WTC11 (cell line): Measurements from ENCODE around the gene ZNF74. TPM values are rescaled to one million over a fixed set of nuclear protein-coding genes. Genes with fewer than 3 reads are reported as not detected.

Experiments
- ATAC-seq: fragments of 200-7000 bp; cut with Tn5 transposase; 2 replicates; pipeline ENCODE4 v1.10.0; 2021; ENCODE audit warnings: mild to moderate bottlenecking, moderate library complexity
- CTCF ChIA-PET: fragments of 300-600 bp; sonication (Branson Sonifier 250); formaldehyde crosslinking; loops from one replicate; lab custom pipeline; 2021; ENCODE audit warnings: antibody characterized with exemption; lab: Charles Lee
- POLR2A ChIA-PET: fragments of 350-600 bp; sonication (Branson Sonifier 250); formaldehyde crosslinking; loops from one replicate; lab custom pipeline; 2021; ENCODE audit warnings: antibody characterized with exemption; lab: Charles Lee
- DNase-seq: peaks from one replicate; pipeline ENCODE4 v3.0.0; 2021; ENCODE audit warnings: low spot score
- H3K27ac Mint-ChIP-seq: 2 replicates; pipeline ENCODE4 v1.8.0; 2021; ENCODE audit warnings: mixed read lengths
- H3K27me3 Mint-ChIP-seq: 2 replicates; pipeline ENCODE4 v1.8.0; 2021; ENCODE audit warnings: low read depth, mild to moderate bottlenecking, moderate library complexity, mixed read lengths
- H3K36me3 Mint-ChIP-seq: 2 replicates; pipeline ENCODE4 v1.8.0; 2021; ENCODE audit warnings: mixed read lengths
- H3K4me1 Mint-ChIP-seq: 2 replicates; pipeline ENCODE4 v1.8.0; 2022; ENCODE audit warnings: mixed read lengths
- H3K4me3 Mint-ChIP-seq: 2 replicates; pipeline ENCODE4 v1.8.0; 2021; ENCODE audit warnings: mild to moderate bottlenecking, moderate library complexity, mixed read lengths
- H3K9me3 Mint-ChIP-seq: 2 replicates; pipeline ENCODE4 v1.8.0; 2021; ENCODE audit warnings: mixed read lengths
- ATF3 ChIP-seq: sonication (generic); formaldehyde crosslinking; conservative IDR thresholded peaks from 2 replicates; pipeline ENCODE4 v1.8.1; 2022; ENCODE audit warnings: mild to moderate bottlenecking, missing genetic modification reagents
- ATF6 ChIP-seq: sonication (generic); formaldehyde crosslinking; IDR thresholded peaks from 2 replicates; pipeline ENCODE4 v1.8.1; 2023; ENCODE audit warnings: mild to moderate bottlenecking, missing genetic modification reagents
- CBFB ChIP-seq: sonication (generic); formaldehyde crosslinking; IDR thresholded peaks from 2 replicates; pipeline ENCODE4 v1.8.1; 2022; ENCODE audit warnings: mild to moderate bottlenecking, low read depth, missing genetic modification reagents
- CTCF ChIP-seq: fragments of 200-600 bp; IDR thresholded peaks from 2 replicates; pipeline ENCODE4 v1.8.0; 2022; ENCODE audit warnings: antibody characterized with exemption
- ELF4 ChIP-seq: sonication (generic); formaldehyde crosslinking; IDR thresholded peaks from 2 replicates; pipeline ENCODE4 v1.8.1; 2022; ENCODE audit warnings: low read depth, mild to moderate bottlenecking, moderate library complexity, missing genetic modification reagents
- GTF2I ChIP-seq: fragments of 250-450 bp; sonication (Bioruptor Pico); conservative IDR thresholded peaks from 2 replicates; pipeline ENCODE4 v1.4.0; 2021; ENCODE audit warnings: mild to moderate bottlenecking
- HMGA2 ChIP-seq: fragments of 250-450 bp; sonication (Bioruptor Pico); IDR thresholded peaks from 2 replicates; pipeline ENCODE4 v1.4.0; 2021; ENCODE audit warnings: mild to moderate bottlenecking, moderate library complexity
- NR1H2 ChIP-seq: sonication (generic); formaldehyde crosslinking; IDR thresholded peaks from 2 replicates; pipeline ENCODE4 v1.9.0; 2021; ENCODE audit warnings: mild to moderate bottlenecking, moderate library complexity, missing genetic modification reagents
- NR3C1 ChIP-seq: sonication (generic); formaldehyde crosslinking; conservative IDR thresholded peaks from 2 replicates; pipeline ENCODE4 v1.8.1; 2023; ENCODE audit warnings: low read depth, mild to moderate bottlenecking, missing genetic modification reagents
- RELA ChIP-seq: sonication (generic); formaldehyde crosslinking; IDR thresholded peaks from 2 replicates; pipeline ENCODE4 v1.8.1; 2022; ENCODE audit warnings: missing genetic modification reagents, mild to moderate bottlenecking, borderline replicate concordance
- SMAD4 ChIP-seq: sonication (generic); formaldehyde crosslinking; IDR thresholded peaks from 2 replicates; pipeline ENCODE4 v1.8.0; 2022; ENCODE audit warnings: mild to moderate bottlenecking, missing genetic modification reagents
- TCF7 ChIP-seq: sonication (generic); formaldehyde crosslinking; IDR thresholded peaks from 2 replicates; pipeline ENCODE4 v1.8.0; 2022; ENCODE audit warnings: mild to moderate bottlenecking, low read depth, missing genetic modification reagents, moderate library complexity
- TEAD1 ChIP-seq: sonication (generic); formaldehyde crosslinking; IDR thresholded peaks from 2 replicates; pipeline ENCODE4 v1.8.0; 2022; ENCODE audit warnings: mild to moderate bottlenecking, missing genetic modification reagents
- ZBTB43 ChIP-seq: sonication (generic); formaldehyde crosslinking; IDR thresholded peaks from 2 replicates; pipeline ENCODE4 v1.8.1; 2023; ENCODE audit warnings: mild to moderate bottlenecking, missing genetic modification reagents
- ZNF138 ChIP-seq: sonication (generic); formaldehyde crosslinking; conservative IDR thresholded peaks from 2 replicates; pipeline ENCODE4 v1.8.1; 2022; ENCODE audit warnings: mild to moderate bottlenecking, moderate library complexity, missing genetic modification reagents
- ZNF416 ChIP-seq: fragments of 250-450 bp; sonication (Bioruptor Pico); IDR thresholded peaks from 2 replicates; pipeline ENCODE4 v1.9.0; 2021; ENCODE audit warnings: mild to moderate bottlenecking, inconsistent platforms
- ZNF425 ChIP-seq: fragments of 250-450 bp; sonication (Bioruptor Pico); conservative IDR thresholded peaks from 2 replicates; pipeline ENCODE4 v1.9.0; 2021; ENCODE audit warnings: mild to moderate bottlenecking
- ZNF512 ChIP-seq: sonication (generic); formaldehyde crosslinking; IDR thresholded peaks from 2 replicates; pipeline ENCODE4 v1.8.1; 2022; ENCODE audit warnings: missing genetic modification reagents, borderline replicate concordance
- ZSCAN18 ChIP-seq: fragments of 250-450 bp; sonication (Bioruptor Pico); IDR thresholded peaks from 2 replicates; pipeline ENCODE4 v2.1.2; 2022; ENCODE audit warnings: mild to moderate bottlenecking, moderate library complexity
- total RNA-seq: library from RNA; stranded (reverse); gene quantifications from 3 replicates; pipeline ENCODE4 v1.2.3, GENCODE V29; 2021

The ZNF74 gene
- total RNA-seq, 1 experiment from 2014 or later = 62.8 TPM

GRCh38 chr22:20426259-20426615 lies 32.3 kb downstream of the ZNF74 start (continued):
- TF ChIP-seq ZNF138 (CRISPR knock-in tag) = no peak

- Mint-ChIP-seq H3K4me1 (peaks cover 21% of the 10 kb centered on the region), H3K27ac (peak overlapping the region; percentile 57), H3K27me3 (peaks cover 34% of the 10 kb centered on the region)
- DNase-seq = no peak
- TF ChIP-seq ELF4 (CRISPR knock-in tag) = no peak
- TF ChIP-seq TEAD1 (CRISPR knock-in tag) = no peak
- TF ChIP-seq, all 79 proteins: peak for 0
- no peak for ATAC-seq
- Mint-ChIP-seq H3K9me3 (no peaks in the 10 kb centered on the region), H3K4me3 (no peak overlapping the region), H3K36me3 (peaks cover 9% of the 10 kb centered on the region)
- CTCF ChIA-PET = interaction anchor here (3.3 kb wide), 1 partner anchor 9 kb away, joined by 44 read pairs; no protein-coding TSS in a partner anchor
- POLR2A ChIA-PET = no interaction called here
Measured at GRCh38 chr22:20427104-20427944, 33.4 kb downstream of the ZNF74 start.

- H3K27me3 Mint-ChIP-seq = peaks cover 39% of the 10 kb centered on the region
- ChIA-PET POLR2A (no interaction called here), CTCF (interaction anchor here (1.1 to 3.3 kb wide), 3 partner anchors 10 to 170 kb away, joined by 4 to 44 read pairs (median 7); no protein-coding TSS in a partner anchor)
- peaks cover 22% of the 10 kb centered on the region for H3K4me1 Mint-ChIP-seq
- no peak overlapping the region for H3K27ac Mint-ChIP-seq
- no peaks in the 10 kb centered on the region for H3K9me3 Mint-ChIP-seq
- H3K36me3 Mint-ChIP-seq = peaks cover 9% of the 10 kb centered on the region
- DNase-seq = no peak
- no peak for ATAC-seq
- no peak overlapping the region for H3K4me3 Mint-ChIP-seq
- no peak for TF ChIP-seq SMAD4 (CRISPR knock-in tag)
- TF ChIP-seq RELA (CRISPR knock-in tag) = no peak
- TF ChIP-seq NR1H2 (CRISPR knock-in tag) = no peak
- TF ChIP-seq HMGA2 = no peak
- no peak for TF ChIP-seq TCF7 (CRISPR knock-in tag)
- TF ChIP-seq CBFB (CRISPR knock-in tag) = no peak
- TF ChIP-seq ATF6 (CRISPR knock-in tag) = no peak
- TF ChIP-seq NR3C1 (CRISPR knock-in tag) = no peak
- no peak for TF ChIP-seq ZNF425 (CRISPR knock-in tag)
- no peak for TF ChIP-seq ZNF512 (CRISPR knock-in tag)
- no peak for TF ChIP-seq TEAD1 (CRISPR knock-in tag)
- no peak for TF ChIP-seq ZSCAN18 (CRISPR knock-in tag)
- no peak for TF ChIP-seq ATF3
- TF ChIP-seq ELF4 (CRISPR knock-in tag) = no peak
- TF ChIP-seq CTCF = no peak
- no peak for TF ChIP-seq ZNF416 (CRISPR knock-in tag)
- no peak for TF ChIP-seq ZBTB43 (CRISPR knock-in tag)
- no peak for TF ChIP-seq GTF2I (CRISPR knock-in tag)
Measured at GRCh38 chr22:20427945-20428417, 34.0 kb downstream of the ZNF74 start.
